OCI-LY3 (cell line): Measurements from ENCODE around the gene LRRFIP2.

Experiments used
- H2AFZ ChIP-seq: fragments of 200-600, 300-600 bp; shearing (Covaris generic); 2 replicates; pipeline ENCODE4 v1.6.0; 2014; ENCODE audit warnings: antibody characterized with exemption, low read depth, low read length
- H3K27ac ChIP-seq: fragments of 200-600, 300-600 bp; sonication (generic); 2 replicates; pipeline ENCODE4 v1.5.1; 2014; ENCODE audit warnings: mild to moderate bottlenecking, low read length, moderate library complexity, mixed read lengths
- H3K27me3 ChIP-seq: fragments of 200-600, 300-600 bp; sonication (generic); 2 replicates; pipeline ENCODE4 v1.6.1; 2014; ENCODE audit warnings: low read depth, low read length, mixed read lengths
- H3K36me3 ChIP-seq: fragments of 200-600, 300-600 bp; sonication (generic); replicated peaks from 2 replicates; pipeline ENCODE3; 2014; ENCODE audit warnings: low read depth, low read length, mixed read lengths
- H3K4me1 ChIP-seq: fragments of 300-600, 200-600 bp; sonication (generic); 2 replicates; pipeline ENCODE4 v1.6.1; 2014; ENCODE audit warnings: low read length, mixed read lengths
- H3K4me2 ChIP-seq: fragments of 200-600, 300-600 bp; sonication (generic); 2 replicates; pipeline ENCODE4 v1.6.1; 2014; ENCODE audit warnings: low read length, mixed read lengths
- H3K4me3 ChIP-seq: fragments of 300-600, 200-600 bp; sonication (generic); 2 replicates; pipeline ENCODE4 v1.5.1; 2014; ENCODE audit warnings: antibody characterized with exemption, mild to moderate bottlenecking, low read length, moderate library complexity
- H3K79me2 ChIP-seq: fragments of 300-600, 200-600 bp; shearing (Covaris generic); 2 replicates; pipeline ENCODE4 v1.6.1; 2014; ENCODE audit warnings: mild to moderate bottlenecking, low read length, mixed read lengths
- H3K9ac ChIP-seq: fragments of 300-600, 200-600 bp; shearing (Covaris generic); 2 replicates; pipeline ENCODE4 v1.6.0; 2014; ENCODE audit warnings: mild to moderate bottlenecking, low read length, moderate library complexity
- H3K9me3 ChIP-seq: fragments of 200-600, 300-600 bp; shearing (Covaris generic); 2 replicates; pipeline ENCODE4 v1.6.1; 2014; ENCODE audit warnings: low read length, mixed read lengths; ENCODE audit not compliant: insufficient read depth
- H4K20me1 ChIP-seq: fragments of 200-600, 300-600 bp; sonication (generic); 2 replicates; pipeline ENCODE4 v1.6.1; 2016; ENCODE audit warnings: low read length, mixed read lengths; ENCODE audit not compliant: insufficient read depth
- EZH2phosphoT487 ChIP-seq: fragments of 200-600 bp; shearing (Covaris generic); IDR thresholded peaks from 2 replicates; pipeline ENCODE4 v1.6.1; 2018; ENCODE audit warnings: antibody characterized with exemption, mixed run types, low read depth
- TF ChIP-seq, protein P1 (sequence below): fragments of 200-600, 300-600 bp; sonication (generic); IDR thresholded peaks from 2 replicates; pipeline ENCODE4 v1.5.1; 2014; ENCODE audit warnings: antibody characterized with exemption, low read length, low read depth

LRRFIP2 gene

GRCh38 chr3:37135561-37135960 lies 38.8 kb downstream of the LRRFIP2 start:
- no peak overlapping the region for H3K27ac ChIP-seq
- no peaks in the 10 kb centered on the region for H3K27me3 ChIP-seq
- H3K36me3 ChIP-seq: no peaks in the 10 kb centered on the region
- TF ChIP-seq, protein P1, sequence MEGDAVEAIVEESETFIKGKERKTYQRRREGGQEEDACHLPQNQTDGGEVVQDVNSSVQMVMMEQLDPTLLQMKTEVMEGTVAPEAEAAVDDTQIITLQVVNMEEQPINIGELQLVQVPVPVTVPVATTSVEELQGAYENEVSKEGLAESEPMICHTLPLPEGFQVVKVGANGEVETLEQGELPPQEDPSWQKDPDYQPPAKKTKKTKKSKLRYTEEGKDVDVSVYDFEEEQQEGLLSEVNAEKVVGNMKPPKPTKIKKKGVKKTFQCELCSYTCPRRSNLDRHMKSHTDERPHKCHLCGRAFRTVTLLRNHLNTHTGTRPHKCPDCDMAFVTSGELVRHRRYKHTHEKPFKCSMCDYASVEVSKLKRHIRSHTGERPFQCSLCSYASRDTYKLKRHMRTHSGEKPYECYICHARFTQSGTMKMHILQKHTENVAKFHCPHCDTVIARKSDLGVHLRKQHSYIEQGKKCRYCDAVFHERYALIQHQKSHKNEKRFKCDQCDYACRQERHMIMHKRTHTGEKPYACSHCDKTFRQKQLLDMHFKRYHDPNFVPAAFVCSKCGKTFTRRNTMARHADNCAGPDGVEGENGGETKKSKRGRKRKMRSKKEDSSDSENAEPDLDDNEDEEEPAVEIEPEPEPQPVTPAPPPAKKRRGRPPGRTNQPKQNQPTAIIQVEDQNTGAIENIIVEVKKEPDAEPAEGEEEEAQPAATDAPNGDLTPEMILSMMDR: no peak
- TF ChIP-seq EZH2phosphoT487: no peak
- peaks cover 19% of the 10 kb centered on the region for H3K4me1 ChIP-seq
- no peaks in the 10 kb centered on the region for H3K79me2 ChIP-seq
- H3K9ac ChIP-seq: no peak overlapping the region
- H3K9me3 ChIP-seq: no peaks in the 10 kb centered on the region
- H3K4me2 ChIP-seq: no peak overlapping the region
- H2AFZ ChIP-seq: no peak overlapping the region
- no peaks in the 10 kb centered on the region for H4K20me1 ChIP-seq
- no peak overlapping the region for H3K4me3 ChIP-seq

- no peaks in the 10 kb centered on the region for H4K20me1 ChIP-seq
- no peaks in the 10 kb centered on the region for H3K79me2 ChIP-seq
- H3K27me3 ChIP-seq: no peaks in the 10 kb centered on the region
- no peak overlapping the region for H3K9ac ChIP-seq
- H2AFZ ChIP-seq: no peak overlapping the region
- no peaks in the 10 kb centered on the region for H3K4me1 ChIP-seq
- no peak for TF ChIP-seq EZH2phosphoT487
- TF ChIP-seq, protein P1: no peak
- no peak overlapping the region for H3K4me2 ChIP-seq
- no peak overlapping the region for H3K4me3 ChIP-seq
- no peaks in the 10 kb centered on the region for H3K36me3 ChIP-seq
- H3K27ac ChIP-seq: no peak overlapping the region
- no peaks in the 10 kb centered on the region for H3K9me3 ChIP-seq
Measured at GRCh38 chr3:37132334-37132733, 42.0 kb downstream of the LRRFIP2 start.

DNA sequence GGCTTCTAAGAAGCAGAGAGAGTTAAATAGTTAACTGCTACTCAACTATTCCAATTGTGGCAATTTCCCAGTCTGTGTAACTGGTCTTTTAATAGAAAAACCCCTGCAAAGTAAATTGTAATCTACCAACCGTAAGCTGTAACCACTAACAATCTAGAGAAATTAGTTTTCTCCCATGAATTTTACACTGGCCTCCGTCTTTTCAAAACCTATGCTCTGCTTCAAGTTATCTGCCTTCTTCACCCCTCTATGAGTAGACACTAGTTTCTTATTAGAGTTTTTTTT lies 42.6 kb downstream of the LRRFIP2 start:
- H3K4me3 ChIP-seq: no peak overlapping the region
- no peak overlapping the region for H3K9ac ChIP-seq
- H3K4me2 ChIP-seq: no peak overlapping the region
- no peak for TF ChIP-seq EZH2phosphoT487
- TF ChIP-seq, protein P1: no peak
- no peaks in the 10 kb centered on the region for H3K4me1 ChIP-seq
- H4K20me1 ChIP-seq: no peaks in the 10 kb centered on the region
- H3K27ac ChIP-seq: no peak overlapping the region
- no peaks in the 10 kb centered on the region for H3K79me2 ChIP-seq
- H3K36me3 ChIP-seq: no peaks in the 10 kb centered on the region
- no peaks in the 10 kb centered on the region for H3K9me3 ChIP-seq
- H3K27me3 ChIP-seq: no peaks in the 10 kb centered on the region
- H2AFZ ChIP-seq: no peak overlapping the region

- Histone ChIP-seq H3K4me1 (no peaks in the 10 kb centered on the region), H3K9ac (no peak overlapping the region), H3K27me3 (no peaks in the 10 kb centered on the region), H3K4me3 (no peak overlapping the region), H4K20me1 (no peaks in the 10 kb centered on the region), H3K4me2 (no peak overlapping the region), H3K9me3 (no peaks in the 10 kb centered on the region), H3K79me2 (no peaks in the 10 kb centered on the region), H2AFZ (no peak overlapping the region), H3K27ac (no peak overlapping the region), H3K36me3 (no peaks in the 10 kb centered on the region)
- TF ChIP-seq, protein P1: no peak
- no peak for TF ChIP-seq EZH2phosphoT487
Measured at GRCh38 chr3:37130984-37131859, 43.2 kb downstream of the LRRFIP2 start.
